ENCODE data around the gene OTOP2.

DNA sequence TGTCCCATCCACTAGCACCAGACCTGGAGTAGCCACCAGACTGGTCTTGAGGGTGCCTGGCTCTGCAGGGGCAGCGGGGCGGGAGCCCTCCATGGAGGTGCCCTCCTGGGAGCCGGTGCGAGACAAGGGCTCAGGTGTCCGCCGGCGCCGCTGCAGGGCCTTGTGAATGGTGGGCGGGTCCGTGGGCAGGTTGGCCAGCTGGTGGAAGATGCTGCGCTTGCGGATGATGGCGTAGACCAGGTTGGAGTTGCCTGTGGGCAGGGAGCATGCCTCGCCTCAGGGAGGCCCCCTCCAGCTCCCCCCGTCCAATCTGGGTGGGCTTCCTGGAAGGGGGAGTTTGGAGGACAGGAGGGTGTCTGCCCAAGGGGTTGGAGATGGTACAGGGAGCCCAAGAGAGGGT, 30.0 kb downstream of the OTOP2 start:
- TF ChIP-seq, protein P1, sequence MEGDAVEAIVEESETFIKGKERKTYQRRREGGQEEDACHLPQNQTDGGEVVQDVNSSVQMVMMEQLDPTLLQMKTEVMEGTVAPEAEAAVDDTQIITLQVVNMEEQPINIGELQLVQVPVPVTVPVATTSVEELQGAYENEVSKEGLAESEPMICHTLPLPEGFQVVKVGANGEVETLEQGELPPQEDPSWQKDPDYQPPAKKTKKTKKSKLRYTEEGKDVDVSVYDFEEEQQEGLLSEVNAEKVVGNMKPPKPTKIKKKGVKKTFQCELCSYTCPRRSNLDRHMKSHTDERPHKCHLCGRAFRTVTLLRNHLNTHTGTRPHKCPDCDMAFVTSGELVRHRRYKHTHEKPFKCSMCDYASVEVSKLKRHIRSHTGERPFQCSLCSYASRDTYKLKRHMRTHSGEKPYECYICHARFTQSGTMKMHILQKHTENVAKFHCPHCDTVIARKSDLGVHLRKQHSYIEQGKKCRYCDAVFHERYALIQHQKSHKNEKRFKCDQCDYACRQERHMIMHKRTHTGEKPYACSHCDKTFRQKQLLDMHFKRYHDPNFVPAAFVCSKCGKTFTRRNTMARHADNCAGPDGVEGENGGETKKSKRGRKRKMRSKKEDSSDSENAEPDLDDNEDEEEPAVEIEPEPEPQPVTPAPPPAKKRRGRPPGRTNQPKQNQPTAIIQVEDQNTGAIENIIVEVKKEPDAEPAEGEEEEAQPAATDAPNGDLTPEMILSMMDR (conservative IDR thresholded peaks at IDR 0.05; ENCODE audit: low read depth, low read length): no peak
- TF ChIP-seq POLR2A (IDR thresholded peaks at IDR 0.05; ENCODE audit: low read depth, low read length): no peak
- no peak for TF ChIP-seq CEBPB (IDR thresholded peaks at IDR 0.05; ENCODE audit: low read depth, low read length)
- TF ChIP-seq FOS (IDR thresholded peaks at IDR 0.05; ENCODE audit: low read depth, low read length): no peak
- TF ChIP-seq MXI1 (IDR thresholded peaks at IDR 0.05; ENCODE audit: borderline replicate concordance, low read depth, low read length): no peak
- TF ChIP-seq RFX5 (IDR thresholded peaks at IDR 0.05; ENCODE audit: low read depth, low read length): no peak
- no peak for TF ChIP-seq RAD21 (IDR thresholded peaks at IDR 0.05; ENCODE audit: low read length)
- no peak for TF ChIP-seq CHD1 (IDR thresholded peaks at IDR 0.05; ENCODE audit: low read depth, low read length)

Data from IMR-90 (cell line).